GM23248 (cell line): ENCODE measurements around the gene TEX30. TPM values are rescaled to one million over a fixed set of nuclear protein-coding genes. Genes with fewer than 3 reads are reported as not detected.

Experiments
- DNase-seq: peaks from one replicate; pipeline ENCODE4 v3.0.0-alpha.2; 2015
- H2AFZ ChIP-seq: fragments of 200-600 bp; sonication (generic); 2 replicates; pipeline ENCODE4 v1.6.1; 2016; ENCODE audit warnings: antibody characterized with exemption
- H3F3A ChIP-seq: fragments of 200-600 bp; sonication (generic); 2 replicates; pipeline ENCODE4 v1.6.1; 2016; ENCODE audit warnings: mild to moderate bottlenecking, antibody characterized with exemption, mixed run types; ENCODE audit not compliant: insufficient read depth
- H3K27ac ChIP-seq: fragments of 200-600 bp; sonication (generic); 2 replicates; pipeline ENCODE4 v1.5.1; 2016; ENCODE audit warnings: mild to moderate bottlenecking
- H3K27me3 ChIP-seq: fragments of 200-600 bp; sonication (generic); replicated peaks from 2 replicates; pipeline ENCODE4 v1.6.1; 2016; ENCODE audit warnings: mild to moderate bottlenecking; ENCODE audit not compliant: insufficient read depth
- H3K36me3 ChIP-seq: fragments of 200-600 bp; sonication (generic); 2 replicates; pipeline ENCODE4 v1.6.1; 2016; ENCODE audit warnings: low read depth, mild to moderate bottlenecking
- H3K4me1 ChIP-seq: fragments of 200-600 bp; sonication (generic); 2 replicates; pipeline ENCODE4 v1.6.1; 2016; ENCODE audit warnings: mild to moderate bottlenecking; ENCODE audit not compliant: insufficient read depth
- H3K4me2 ChIP-seq: fragments of 200-600 bp; sonication (generic); one replicate; pipeline ENCODE4 v1.6.1; 2016; ENCODE audit warnings: mild to moderate bottlenecking; ENCODE audit not compliant: unreplicated experiment
- H3K4me3 ChIP-seq: fragments of 200-600 bp; sonication (generic); 2 replicates; pipeline ENCODE4 v1.5.1; 2016; ENCODE audit warnings: mild to moderate bottlenecking
- H3K79me2 ChIP-seq: fragments of 200-600 bp; sonication (generic); 2 replicates; pipeline ENCODE4 v1.6.1; 2016; ENCODE audit warnings: mild to moderate bottlenecking; ENCODE audit not compliant: insufficient read depth
- H3K9ac ChIP-seq: fragments of 200-600 bp; sonication (generic); 2 replicates; pipeline ENCODE4 v1.6.1; 2016; ENCODE audit warnings: mild to moderate bottlenecking
- H3K9me2 ChIP-seq: fragments of 200-600 bp; sonication (generic); 2 replicates; pipeline ENCODE4 v1.6.1; 2016; ENCODE audit warnings: mixed run types, mild to moderate bottlenecking, moderate library complexity; ENCODE audit not compliant: insufficient read depth
- H3K9me3 ChIP-seq: fragments of 200-600 bp; sonication (generic); one replicate; pipeline ENCODE4 v1.6.1; 2017; ENCODE audit warnings: low read depth
- H4K20me1 ChIP-seq: fragments of 200-600 bp; sonication (generic); 2 replicates; pipeline ENCODE4 v1.6.0; 2016; ENCODE audit not compliant: insufficient read depth
- EZH2 ChIP-seq: fragments of 200-600 bp; sonication (generic); IDR thresholded peaks from 2 replicates; pipeline ENCODE4 v1.6.1; 2018; ENCODE audit warnings: antibody characterized with exemption, mild to moderate bottlenecking; ENCODE audit not compliant: insufficient read depth, poor library complexity, severe bottlenecking
- EZH2phosphoT487 ChIP-seq: fragments of 200-600 bp; sonication (generic); IDR thresholded peaks from 2 replicates; pipeline ENCODE4 v1.6.1; 2018; ENCODE audit warnings: antibody characterized with exemption, moderate library complexity, mild to moderate bottlenecking, low read depth; ENCODE audit not compliant: insufficient read depth
- WGBS, 2 experiments: methylation state at CpG; one replicate each; pipeline ENCODE4 v1.1.6; 2015 to 2017; ENCODE audit warnings: low lambda C conversion rate in 2 of 2, low coverage in 1 of 2; ENCODE audit errors: missing lambda C conversion rate in 2 of 2; 5-methylcytosine and 5-hydroxymethylcytosine counted together
- in situ Hi-C: fragments of 300-500 bp; cut with MboI; formaldehyde crosslinking; loops from 2 replicates; pipeline ENCODE4 v1.15.0; 2020
- polyA plus RNA-seq: library from polyadenylated mRNA; unstranded; fragments of >200 nt; fragmentation: Nextera tagmentation; extraction: Ambion mirVana; gene quantifications from 2 replicates; pipeline ENCODE4 v1.2.1, GENCODE V29; 2016
- total RNA-seq: library from RNA; depleted of rRNA; stranded (reverse); fragments of >200 nt; shearing (Covaris generic); gene quantifications from 2 replicates; pipeline ENCODE4 v1.2.3, GENCODE V29; 2014

TEX30 gene
- total and polyA plus RNA-seq, 2 experiments from 2014 or later, result 21.1 to 37.6 TPM

DNA sequence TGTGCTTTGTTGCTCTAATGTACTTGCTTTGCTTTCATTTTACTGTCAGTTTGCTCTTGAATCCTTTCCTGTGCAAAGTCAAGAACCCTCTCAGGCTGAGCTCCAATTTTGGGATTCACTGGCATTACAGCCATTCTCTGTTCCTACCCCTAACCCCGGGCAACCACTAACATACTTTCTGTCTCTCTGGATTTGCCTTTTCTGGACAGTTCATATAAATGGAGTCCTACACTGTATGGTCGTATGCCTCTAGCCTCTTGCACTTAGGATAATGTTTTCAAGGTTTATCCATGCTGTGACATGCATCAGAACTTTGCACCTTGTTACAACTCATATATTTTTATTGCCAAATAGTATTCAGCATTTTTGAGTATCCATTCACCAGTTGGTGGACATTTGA is 2.7 kb upstream of the TEX30 start:
- H3K9me3 ChIP-seq, result no peaks in the 10 kb centered on the region
- no peaks in the 10 kb centered on the region for H3K36me3 ChIP-seq
- H3K4me3 ChIP-seq, result no peak overlapping the region
- H3K9me2 ChIP-seq, result no peaks in the 10 kb centered on the region
- no peak for DNase-seq
- no peak overlapping the region for H3K4me2 ChIP-seq
- 0 out of 2 replicates have a peak overlapping the region, but pooled peaks have one; percentile 20 for H2AFZ ChIP-seq
- TF ChIP-seq EZH2 (no peak), EZH2phosphoT487 (no peak)
- no peak overlapping the region for H3K27ac ChIP-seq
- 0 out of 2 replicates have a peak, but pooled peaks cover 3% of the 10 kb centered on the region for H3F3A ChIP-seq
- H3K79me2 ChIP-seq, result peaks cover 15% of the 10 kb centered on the region
- no peaks in the 10 kb centered on the region for H3K4me1 ChIP-seq
- H4K20me1 ChIP-seq, result no peaks in the 10 kb centered on the region
- no peaks in the 10 kb centered on the region for H3K27me3 ChIP-seq
- in situ Hi-C loops, result no loop called here
- H3K9ac ChIP-seq, result no peak overlapping the region
- 97% methylated on average over 2 of the region's 2 CpGs for WGBS, 2 experiments

DNA sequence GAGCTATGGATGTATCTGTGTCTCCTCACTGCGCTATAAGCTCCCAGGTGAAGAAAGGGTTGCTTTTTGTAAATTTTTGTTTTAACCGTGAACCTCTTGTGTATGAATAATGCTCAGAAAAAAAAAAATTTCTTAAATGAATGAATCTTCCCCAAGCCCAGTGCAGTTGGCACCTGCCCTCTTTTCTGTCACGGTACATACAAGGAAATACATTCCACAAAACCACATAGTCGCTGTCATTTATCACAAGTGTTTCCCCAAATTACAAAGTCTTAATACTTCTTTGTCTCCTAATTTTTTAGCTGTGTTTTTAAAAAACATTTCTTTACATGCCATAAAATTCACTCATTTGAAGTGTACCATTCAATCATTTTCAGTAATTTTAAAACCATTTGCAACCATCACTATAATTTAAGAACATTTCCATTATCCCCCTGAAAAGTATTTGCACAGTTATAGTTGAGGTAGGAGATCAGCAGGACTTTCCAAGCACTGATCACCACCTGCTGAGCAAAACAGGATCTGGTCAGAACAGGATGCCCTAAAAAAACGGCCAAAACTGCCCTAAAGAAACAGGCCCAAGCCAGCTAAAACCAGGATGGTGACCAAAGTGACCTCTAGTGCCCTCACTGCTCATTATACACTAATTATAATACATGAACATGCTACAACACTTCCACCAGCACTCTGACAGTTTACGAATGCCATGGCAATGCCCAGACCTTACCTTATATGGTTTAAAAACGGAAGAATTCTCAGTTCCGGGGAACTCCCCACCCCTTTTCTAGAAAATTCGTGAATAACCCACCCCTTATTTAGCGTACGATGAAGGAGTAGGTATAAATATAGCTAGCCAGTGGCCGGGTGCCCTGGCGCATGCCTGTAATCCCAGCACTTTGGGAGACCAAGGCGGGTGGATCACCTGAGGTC is 1.3 kb upstream of the TEX30 start:
- 92 to 93% methylated on average over 14 of the region's 14 CpGs for WGBS, 2 experiments
- H2AFZ ChIP-seq, result peak overlapping the region; percentile 96
- in situ Hi-C loops, result no loop called here

DNA sequence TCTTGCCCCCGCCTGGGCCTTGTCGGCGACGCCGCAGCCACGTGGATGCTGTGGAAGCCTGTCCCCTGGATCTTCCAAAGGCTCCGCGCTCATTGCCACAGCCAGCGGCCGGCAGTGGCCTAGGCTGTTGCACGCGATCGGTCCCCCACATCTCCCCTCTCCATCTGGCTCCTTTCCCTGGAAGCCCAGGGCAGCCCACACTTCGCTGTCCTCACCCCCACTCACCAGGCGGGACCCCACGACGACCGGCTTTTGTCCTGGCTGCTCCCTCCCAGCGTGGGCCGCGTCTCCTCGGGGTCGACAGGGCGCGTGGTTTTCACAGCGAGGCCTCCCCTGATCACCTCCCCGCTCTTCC is 605 bp upstream of the TEX30 start:
- peak overlapping the region; percentile 80 for H3K4me2 ChIP-seq
- H3F3A ChIP-seq, result 0 out of 2 replicates have a peak, but pooled peaks cover 3% of the 10 kb centered on the region
- H2AFZ ChIP-seq, result peak overlapping the region; percentile 96
- 59 to 60% methylated on average over 27 of the region's 27 CpGs for WGBS, 2 experiments
- in situ Hi-C loops, result no loop called here
- H3K4me3 ChIP-seq, result peak overlapping the region; percentile 86
- H3K79me2 ChIP-seq, result peaks cover 35% of the 10 kb centered on the region
- peak overlapping the region; percentile 89 for H3K27ac ChIP-seq
- TF ChIP-seq EZH2 (no peak), EZH2phosphoT487 (no peak)
- no peaks in the 10 kb centered on the region for H3K9me3 ChIP-seq
- H3K9ac ChIP-seq, result peak overlapping the region; percentile 90
- H3K27me3 ChIP-seq, result no peaks in the 10 kb centered on the region
- no peak for DNase-seq
- no peaks in the 10 kb centered on the region for H3K9me2 ChIP-seq
- H4K20me1 ChIP-seq, result no peaks in the 10 kb centered on the region
- H3K36me3 ChIP-seq, result no peaks in the 10 kb centered on the region
- 0 out of 2 replicates have a peak, but pooled peaks cover 4% of the 10 kb centered on the region for H3K4me1 ChIP-seq

More for the DNA sequence above, 1.3 kb upstream of the TEX30 start:
- Histone ChIP-seq H3K27me3 (no peaks in the 10 kb centered on the region), H3K9ac (no peak overlapping the region), H3K4me2 (no peak overlapping the region), H3K9me3 (no peaks in the 10 kb centered on the region), H3K9me2 (no peaks in the 10 kb centered on the region), H3K27ac (no peak overlapping the region), H3K4me3 (no peak overlapping the region), H3F3A (0 out of 2 replicates have a peak, but pooled peaks cover 3% of the 10 kb centered on the region), H3K4me1 (0 out of 2 replicates have a peak, but pooled peaks cover 2% of the 10 kb centered on the region), H3K79me2 (peaks cover 29% of the 10 kb centered on the region), H4K20me1 (no peaks in the 10 kb centered on the region), H3K36me3 (no peaks in the 10 kb centered on the region)
- TF ChIP-seq EZH2 (no peak), EZH2phosphoT487 (no peak)
- DNase-seq, result no peak

DNA sequence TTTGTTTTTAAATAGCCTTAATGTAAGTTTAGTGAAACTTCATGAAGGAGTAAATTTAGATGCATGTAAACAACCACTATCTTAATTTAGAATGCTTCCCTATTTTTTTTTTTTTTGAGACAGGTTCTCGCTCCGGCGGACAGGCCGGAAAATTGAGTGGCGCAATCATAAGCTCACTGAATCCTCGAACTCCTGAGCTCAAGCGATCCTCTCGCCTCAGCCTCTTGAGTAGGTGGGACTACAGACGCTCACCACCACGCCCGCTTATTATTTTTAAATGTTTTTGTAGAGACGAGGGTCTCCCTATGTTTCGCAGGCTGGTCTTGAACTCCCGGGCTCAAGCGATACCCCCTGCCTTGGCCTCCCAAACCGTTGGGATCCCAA is 1.6 kb downstream of the TEX30 start:
- H3K4me1 ChIP-seq, result 0 out of 2 replicates have a peak, but pooled peaks cover 4% of the 10 kb centered on the region
- no peak overlapping the region for H2AFZ ChIP-seq
- no peak for TF ChIP-seq EZH2
- TF ChIP-seq EZH2phosphoT487, result no peak
- no peaks in the 10 kb centered on the region for H3K27me3 ChIP-seq
- peaks cover 42% of the 10 kb centered on the region for H3K79me2 ChIP-seq
- no peaks in the 10 kb centered on the region for H3K9me2 ChIP-seq
- in situ Hi-C loops, result no loop called here
- no peak overlapping the region for H3K4me3 ChIP-seq
- H3K4me2 ChIP-seq, result peak overlapping the region; percentile 59
- H4K20me1 ChIP-seq, result no peaks in the 10 kb centered on the region
- WGBS, 2 experiments, result 92 to 95% methylated on average over 15 to 16 of the region's 16 CpGs
- no peak overlapping the region for H3K9ac ChIP-seq
- no peak for DNase-seq
- no peak overlapping the region for H3K27ac ChIP-seq
- peaks cover 9% of the 10 kb centered on the region; the same call in 1 of the 2 replicates for H3K36me3 ChIP-seq
- H3F3A ChIP-seq, result 0 out of 2 replicates have a peak, but pooled peaks cover 3% of the 10 kb centered on the region
- H3K9me3 ChIP-seq, result no peaks in the 10 kb centered on the region
